Measurements from ENCODE around the gene STAT5B. TPM values are rescaled to one million over a fixed set of nuclear protein-coding genes. Genes with fewer than 3 reads are reported as not detected.
A peak's percentile ranks its signal among the peaks of the same experiment; 100 is the strongest.

The STAT5B gene
- total and polyA plus RNA-seq, 9 of the 15 experiments (the other 6 are each of a cell fraction or from before 2014, with no cell fraction given), result 20.8 to 176 (median 92.4) TPM

DNA sequence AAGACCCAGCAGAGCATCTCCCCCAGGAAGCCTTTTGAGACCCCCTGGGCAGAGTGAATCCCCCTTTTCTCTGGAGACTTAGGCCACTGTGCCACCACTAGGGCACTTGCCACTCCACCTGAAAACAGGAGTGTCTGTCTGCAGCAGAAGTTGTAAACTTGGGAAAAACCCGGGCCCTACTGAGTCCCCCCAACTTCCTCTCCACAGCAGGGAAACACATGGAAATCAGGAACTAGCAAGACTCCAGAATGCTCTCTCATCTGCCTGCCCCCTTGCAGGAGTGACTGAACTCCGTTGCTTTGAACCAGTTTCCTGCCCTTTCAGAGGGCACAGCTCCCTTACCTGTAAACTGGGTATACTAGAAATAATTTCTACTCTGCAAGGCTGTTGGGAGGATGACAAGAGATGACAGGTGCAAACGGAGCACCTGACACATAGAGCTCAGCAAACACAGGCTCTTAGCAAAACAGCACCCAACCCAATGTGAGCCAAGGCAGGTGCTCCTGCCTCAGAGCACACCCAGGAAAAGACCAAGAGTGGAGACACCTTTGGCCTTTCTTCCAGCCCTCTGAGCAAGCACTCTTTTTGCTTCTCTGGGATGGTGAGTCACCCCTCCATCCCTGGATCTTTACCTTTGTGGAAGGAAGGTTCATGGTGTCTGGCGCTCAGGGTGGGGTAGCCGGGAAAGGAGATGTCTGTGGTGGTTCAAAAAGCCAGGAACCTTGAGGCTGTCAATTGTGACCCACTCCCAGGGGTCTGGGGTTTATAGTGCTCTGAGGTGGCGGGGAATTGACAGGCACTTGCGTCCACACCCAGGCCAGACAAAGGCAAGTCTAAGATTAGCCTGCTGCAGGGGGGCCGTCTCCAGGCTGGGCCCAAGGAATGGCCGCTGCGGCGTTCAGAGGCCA, 91.2 kb downstream of the STAT5B start, which contains the start of gene HCRT:
TSS of gene HCRT (minus strand) at position 740 of the 908 bp plus-strand sequence. CDS start at position 653, 87 bp downstream.
- FAIRE-seq (no peak), DNase-seq (ENCODE audit: extremely low read depth in 1 of 4, low spot score in 3 of 4) (no peak), ATAC-seq (no peak)
- TF ChIP-seq PCBP2 (IDR thresholded peaks at IDR 0.05; ENCODE audit: low read depth, low read length, poor library complexity, severe bottlenecking) (no peak), ATF3 (IDR thresholded peaks at IDR 0.05) (peak; percentile 55), ATF3 (CRISPR knock-in tag; conservative IDR thresholded peaks at IDR 0.05) (no peak), RCOR1 (IDR thresholded peaks at IDR 0.05; ENCODE audit: borderline replicate concordance in 1 of 2, low read depth in 2 of 2, low read length in 2 of 2) (no peak), SPI1 (IDR thresholded peaks at IDR 0.05; ENCODE audit: borderline replicate concordance, low read depth, low read length) (peak; percentile 58; the same call in 1 of the 2 replicates), ATF1 (CRISPR knock-in tag; IDR thresholded peaks at IDR 0.05) (no peak), ATF1 (tag; IDR thresholded peaks at IDR 0.05) (no peak)
- peak within 1 kb of the TSS; percentile 95 for H3K4me2 ChIP-seq (ENCODE audit: insufficient read depth, low read length)
- in situ Hi-C loops (cut with MboI), result no loop called here
- BruUV-seq (replicated peaks), result TSS peak; percentile 66
- no peaks in the 10 kb centered on the region for H3K27me3 ChIP-seq (ENCODE audit: control insufficient read depth in 2 of 2, insufficient read depth in 2 of 2, low read length in 2 of 2)
- peak within 1 kb of the TSS; percentile 34 to 87; a peak in 3 of 4 replicates for H3K9ac ChIP-seq (ENCODE audit: insufficient read depth in 1 of 2, low read depth in 2 of 2, low read length in 2 of 2)
- 0 out of 3 replicates have a peak within 1 kb of the TSS, but pooled peaks have one; percentile 36 for H3K27ac ChIP-seq (ENCODE audit: extremely low read depth, low read depth, low read length)
- H3K36me3 ChIP-seq (ENCODE audit: control insufficient read depth, insufficient read depth, low read length), result no peaks in the 10 kb centered on the region
- H4K20me1 ChIP-seq (replicated peaks; ENCODE audit: control insufficient read depth, insufficient read depth, low read length), result 0 out of 2 replicates have a peak, but pooled peaks cover under 1% of the 10 kb centered on the region
- H2AFZ ChIP-seq (ENCODE audit: low read depth, low read length), result peak within 1 kb of the TSS; percentile 96
- H3K9me1 ChIP-seq (ENCODE audit: control insufficient read depth, insufficient read depth, low read length), result no peaks in the 10 kb centered on the region
- peaks cover 31 to 48% of the 10 kb centered on the region in 2 experiments for H3K4me1 ChIP-seq (replicated peaks in 1 of 2; ENCODE audit: control insufficient read depth in 2 of 2, insufficient read depth in 2 of 2, low read length in 2 of 2)
- 72% methylated on average over 11 of the region's 11 CpGs for WGBS (ENCODE audit: insufficient coverage, low coverage, missing lambda C conversion rate)
- ChIA-PET POLR2A (interaction anchor here (0.6 to 1.9 kb wide), 2 partner anchors 9 to 256 kb away, joined by 3 to 7 read pairs; partner anchors contain the start of gene GHDC), CTCF (ENCODE audit: low intra/inter-chr PET ratio) (no interaction called here)
- H3K4me3 ChIP-seq, result peak within 1 kb of the TSS; percentile 65
- intact Hi-C loops (cut with micrococcal nuclease), result loop anchor here (5.0 to 10.0 kb wide), 2 partner anchors 220 to 223 kb away; no protein-coding TSS in a partner anchor
- H3K9me3 ChIP-seq (replicated peaks; ENCODE audit: control insufficient read depth, insufficient read depth, low read depth, low read length), result no peaks in the 10 kb centered on the region
- H3K79me2 ChIP-seq (ENCODE audit: control insufficient read depth, insufficient read depth, low read length), result peaks cover 11% of the 10 kb centered on the region; the same call in 2 of the 3 replicates

All from K562 (cell line).